Measurements from ENCODE around the gene GCLC.
"Not testable (repeated sequence)": the region's sequence is repeated elsewhere in the genome, so short reads cannot be mapped to it uniquely, and the experiment has no call there.

Gene GCLC

DNA sequence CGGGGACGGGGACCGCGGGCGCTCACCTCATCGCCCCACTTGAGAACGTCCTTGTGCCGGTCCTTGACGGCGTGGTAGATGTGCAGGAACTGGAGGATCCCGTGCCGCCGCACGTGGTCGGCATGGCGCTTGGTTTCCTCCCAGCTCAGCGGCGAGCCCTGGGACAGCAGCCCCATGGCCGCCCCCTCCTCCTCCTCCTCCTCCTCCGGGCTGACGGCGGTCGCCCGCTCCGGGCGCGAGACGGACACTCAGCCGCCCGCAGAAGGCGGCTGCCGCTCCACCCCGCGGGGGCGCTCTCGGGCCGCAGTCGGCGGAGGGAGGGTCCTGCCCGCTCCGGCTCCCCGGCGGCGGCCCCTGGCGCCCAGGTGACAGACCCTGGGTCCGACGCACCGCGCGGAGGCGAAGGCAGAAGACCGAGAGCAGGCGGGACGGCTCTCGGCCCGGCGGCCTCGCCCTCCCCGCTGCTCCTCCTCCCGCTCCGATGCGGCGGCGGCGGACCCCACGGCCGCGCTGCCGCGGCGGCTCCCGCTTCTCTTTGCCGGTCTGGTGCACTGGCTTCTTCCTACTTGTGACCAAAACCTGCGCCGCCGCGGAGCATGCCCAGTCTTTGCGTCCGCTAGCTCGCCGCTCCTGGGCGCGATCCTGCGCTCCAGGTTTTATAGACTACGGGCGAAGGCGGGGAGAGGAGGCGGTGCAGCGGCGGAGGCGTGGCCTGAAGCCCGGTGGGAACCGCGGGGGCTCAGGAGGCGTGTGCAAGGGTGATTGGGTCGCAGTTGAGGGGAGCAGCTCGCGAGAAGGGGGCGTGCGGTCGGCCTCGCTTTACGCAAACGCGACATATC lies at the start of gene GCLC:
TSS of gene GCLC (minus strand) at position 632 of the 839 bp plus-strand sequence. CDS start at position 176, 456 bp downstream.
- DNase-seq: peak; percentile 59 to 82 (median 69)

GRCh38 chr6:53594596-53594995 lies 49.7 kb upstream of the GCLC start:
- no peak for DNase-seq

DNA sequence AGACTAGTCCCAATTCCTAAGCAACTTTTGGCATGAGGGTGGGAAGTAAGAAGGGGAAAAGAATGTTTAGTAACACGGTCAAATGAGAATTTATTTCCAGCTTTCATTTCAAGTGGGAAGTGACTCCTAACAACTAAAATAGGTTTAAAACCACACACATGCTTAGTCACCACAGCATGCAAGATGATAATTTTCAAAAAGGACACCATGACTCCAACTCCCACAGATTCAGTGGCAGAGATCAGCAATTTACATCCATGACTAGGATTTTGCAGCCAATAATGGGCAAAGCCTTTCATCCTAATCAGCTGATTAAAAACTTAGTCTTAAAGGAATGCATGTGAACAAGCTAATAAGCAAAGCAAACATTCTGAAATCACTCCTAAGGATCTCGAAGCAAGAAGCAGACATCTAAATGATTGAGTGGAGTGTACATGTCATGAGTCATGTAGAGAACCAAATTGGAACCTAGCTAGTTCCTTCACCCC lies 48.1 kb upstream of the GCLC start:
- no peak for DNase-seq

DNA sequence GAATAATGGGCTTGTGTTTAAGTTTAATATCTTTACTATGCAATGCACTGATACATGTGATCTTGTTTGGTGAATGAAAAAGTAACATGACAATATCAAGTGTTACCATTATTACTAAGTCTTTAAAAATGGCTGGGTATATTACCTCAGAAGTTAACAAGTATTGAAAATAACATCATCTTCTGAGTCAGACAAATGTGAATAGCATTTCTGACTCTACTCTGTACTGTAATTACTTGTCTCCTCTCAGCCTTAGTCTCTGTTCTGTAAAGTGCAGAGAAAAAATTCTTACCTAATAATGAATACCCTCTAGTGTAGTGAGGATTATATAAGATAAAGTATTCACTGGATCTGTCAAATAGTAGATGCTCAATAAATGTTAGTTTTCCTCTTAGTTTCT lies 47.0 kb upstream of the GCLC start:
- no peak for DNase-seq

DNA sequence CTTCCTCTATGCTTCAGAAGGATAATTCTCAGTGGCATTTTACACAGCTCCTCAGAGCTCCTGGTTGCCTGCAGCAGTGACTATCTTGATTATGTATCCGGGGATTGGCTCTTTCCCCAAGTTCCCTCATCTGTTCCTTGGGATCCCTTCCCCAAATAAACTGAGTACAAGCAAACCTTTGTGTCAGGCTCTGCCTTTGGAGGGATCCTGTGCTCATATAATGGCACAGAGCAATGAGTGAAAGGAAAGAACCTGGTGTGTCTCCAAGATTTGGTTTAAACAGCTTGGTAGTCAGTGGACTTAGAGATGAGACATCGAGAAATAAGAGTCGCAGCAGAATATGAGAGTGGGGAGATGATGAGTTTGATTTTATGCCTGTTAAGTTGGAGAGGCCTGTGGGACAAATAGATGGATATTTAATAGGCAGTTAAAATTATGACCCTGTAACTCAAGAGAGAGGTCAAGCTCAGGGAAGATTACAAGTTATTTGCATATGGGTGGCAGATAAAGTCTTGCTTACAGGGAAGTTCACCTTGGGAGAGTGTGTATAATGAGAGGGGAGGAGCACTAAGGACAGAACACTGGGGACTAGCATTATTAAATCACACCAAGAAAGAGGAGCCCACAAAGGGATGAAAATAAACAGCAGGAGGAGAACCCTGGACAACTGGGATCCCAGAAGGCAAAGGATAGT lies 44.1 kb upstream of the GCLC start:
- no peak for DNase-seq

DNA sequence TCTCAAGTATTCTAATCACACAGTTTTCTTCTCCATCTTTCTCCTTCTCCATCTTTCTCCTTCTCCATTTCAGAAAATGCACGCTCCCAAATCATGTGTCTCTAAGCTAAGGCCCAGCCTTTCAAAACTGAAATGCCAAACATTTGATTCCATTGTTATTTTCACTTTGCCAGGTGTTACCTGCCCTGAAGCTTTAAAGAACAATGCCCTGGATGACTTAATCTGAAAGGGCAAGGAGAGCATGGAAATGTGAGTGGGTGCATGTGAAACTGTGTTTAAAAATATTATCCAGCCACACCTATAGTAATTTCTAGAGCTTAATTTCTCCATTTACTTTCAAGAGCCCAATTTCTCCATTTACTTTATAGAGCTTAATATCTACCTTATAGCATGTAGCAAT lies 42.4 kb upstream of the GCLC start:
- DNase-seq: no peak

DNA sequence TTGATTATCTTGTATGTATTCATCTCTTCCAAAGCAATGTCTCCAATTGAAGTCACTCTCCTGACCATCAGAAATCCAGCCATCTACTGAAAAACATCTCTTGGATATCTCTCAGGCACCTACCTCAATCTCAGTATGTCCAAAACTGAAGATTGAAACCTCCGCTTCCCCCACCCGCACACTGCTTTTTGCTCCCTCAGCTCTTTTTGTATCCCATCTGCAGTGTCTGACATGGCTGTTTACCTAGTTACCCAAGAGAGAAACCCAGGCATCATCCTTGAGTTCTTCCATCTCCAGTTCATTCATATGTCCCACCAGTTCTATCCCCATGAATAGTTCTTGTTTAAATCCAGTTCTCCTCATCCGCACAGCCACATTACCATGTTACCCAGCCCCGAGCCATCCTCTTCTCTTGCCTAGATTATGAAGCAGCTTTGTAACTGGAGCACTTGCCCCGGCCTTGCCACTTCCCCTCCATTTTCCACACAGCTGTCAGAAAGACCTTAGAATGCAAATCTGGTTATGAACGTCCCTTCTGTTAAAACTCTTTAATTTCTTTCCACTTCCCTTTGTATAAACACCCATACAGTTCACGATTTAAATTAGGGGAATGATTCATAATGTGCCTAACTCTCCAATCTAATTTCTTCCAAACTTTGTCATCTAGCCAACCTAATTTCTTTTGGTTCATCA lies 40.5 kb upstream of the GCLC start:
- DNase-seq: no peak

DNA sequence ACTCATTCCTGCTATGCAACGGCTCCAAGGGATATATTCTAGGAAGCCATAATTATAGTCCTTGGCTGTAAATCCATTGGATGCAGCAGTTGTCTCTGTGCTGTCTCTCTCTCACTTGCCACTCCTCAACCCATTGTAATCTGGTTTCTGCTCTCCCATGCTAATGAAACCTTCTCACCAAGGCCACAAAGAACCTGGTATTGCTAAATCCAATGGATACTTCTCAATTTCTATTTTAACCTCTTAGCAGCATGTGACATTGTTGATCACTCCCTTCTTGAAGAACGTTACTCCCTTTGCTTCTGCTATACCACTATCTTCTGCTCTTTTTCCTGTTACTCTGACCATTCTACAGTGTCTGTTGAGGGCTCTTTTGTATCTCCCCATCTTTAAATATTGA lies 39.8 kb upstream of the GCLC start:
- DNase-seq: no peak

GRCh38 chr6:53583451-53583850 lies 38.5 kb upstream of the GCLC start:
- no peak for DNase-seq

DNA sequence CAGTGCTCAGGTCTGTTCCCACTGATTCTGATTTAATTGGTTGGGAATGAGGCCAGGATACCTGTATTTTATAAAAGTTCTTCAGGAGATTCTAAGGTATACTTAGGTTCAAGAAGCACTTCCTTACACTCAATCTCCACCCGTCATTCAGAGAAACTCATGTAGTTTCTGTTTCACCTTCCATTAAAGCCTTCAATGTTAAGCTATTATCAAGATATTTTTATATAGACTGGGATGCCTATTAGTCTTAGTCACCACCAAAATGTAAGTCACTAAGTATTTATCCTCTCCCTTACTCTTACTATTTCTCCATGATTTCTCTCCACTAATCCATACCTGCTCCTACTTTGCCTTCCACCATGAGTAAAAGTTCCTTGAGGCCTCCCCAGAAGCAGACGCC lies 38.1 kb upstream of the GCLC start:
- DNase-seq: no peak

- no peak for DNase-seq
Measured at GRCh38 chr6:53581856-53582255, 37.0 kb upstream of the GCLC start.

DNA sequence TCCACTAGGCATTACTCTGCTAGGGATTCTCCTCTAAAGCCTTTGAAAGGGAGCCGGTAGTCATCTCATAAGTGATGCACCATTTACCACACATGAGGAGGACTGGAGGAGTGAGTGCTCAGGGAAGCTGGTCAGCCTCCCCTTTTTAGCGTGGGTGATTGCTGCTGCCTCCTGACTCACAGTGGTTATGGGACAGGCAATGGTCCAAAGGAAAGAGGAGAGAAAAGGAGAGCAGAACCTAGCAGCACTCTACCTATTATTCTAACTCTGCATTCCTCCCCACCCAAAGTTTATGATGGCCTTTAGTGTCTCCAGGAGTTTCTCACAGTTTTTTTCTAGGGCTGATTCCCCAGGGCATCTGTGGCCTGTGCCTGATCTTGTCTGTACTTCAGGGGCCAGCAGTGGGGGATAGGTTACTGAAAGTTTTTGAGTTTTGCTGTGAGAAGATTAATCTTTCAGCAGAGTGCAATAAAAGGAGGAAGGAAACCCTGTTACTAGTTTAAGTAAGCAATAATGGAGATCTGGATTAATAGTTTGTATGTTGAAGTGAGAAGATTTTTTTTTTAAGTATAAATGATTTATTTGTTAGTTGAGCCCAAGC lies 36.4 kb upstream of the GCLC start:
- DNase-seq: no peak

DNA sequence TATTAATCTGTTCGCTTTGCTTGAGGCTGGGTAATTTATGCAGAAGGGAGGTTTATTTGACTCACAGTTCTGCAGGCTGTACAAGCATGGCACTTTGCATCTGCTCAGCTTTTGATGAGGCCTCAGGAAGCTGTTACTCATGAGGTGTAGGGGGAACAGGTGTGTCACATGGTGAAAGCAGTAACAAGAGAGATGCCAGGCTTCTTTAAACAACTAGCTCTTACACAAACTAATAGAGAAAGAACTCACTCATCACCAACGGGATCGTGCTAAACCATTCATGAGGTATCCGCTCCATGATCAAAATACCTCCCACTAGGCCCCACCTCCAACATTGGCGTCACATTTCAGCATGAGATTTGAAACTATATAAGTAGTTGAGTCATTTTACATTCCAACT lies 34.4 kb upstream of the GCLC start:
- no peak for DNase-seq

GRCh38 chr6:53578371-53578770 lies 33.5 kb upstream of the GCLC start:
- no peak for DNase-seq

GRCh38 chr6:53573299-53573698 lies 28.4 kb upstream of the GCLC start:
- DNase-seq: no peak

DNA sequence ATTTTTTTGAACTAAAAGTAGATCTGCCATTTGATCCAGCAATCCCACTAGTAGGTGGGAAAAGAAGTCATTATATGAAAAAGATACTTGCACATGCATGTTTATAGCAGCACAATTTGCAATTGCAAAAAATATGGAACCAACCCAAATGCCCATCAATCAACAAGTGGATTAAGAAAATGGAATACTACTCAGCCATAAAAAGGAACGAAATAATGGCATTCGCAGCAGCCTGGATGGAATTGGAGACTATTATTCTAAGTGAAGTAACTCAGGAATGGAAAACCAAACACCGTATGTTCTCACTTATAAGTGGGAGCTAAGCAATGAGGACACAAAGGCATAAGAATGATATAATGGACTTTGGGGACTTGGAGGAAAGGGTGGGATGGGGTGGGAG lies 27.5 kb upstream of the GCLC start:
- DNase-seq: not testable (repeated sequence)

GRCh38 chr6:53568776-53569616 lies 24.1 kb upstream of the GCLC start:
- DNase-seq: no peak

DNA sequence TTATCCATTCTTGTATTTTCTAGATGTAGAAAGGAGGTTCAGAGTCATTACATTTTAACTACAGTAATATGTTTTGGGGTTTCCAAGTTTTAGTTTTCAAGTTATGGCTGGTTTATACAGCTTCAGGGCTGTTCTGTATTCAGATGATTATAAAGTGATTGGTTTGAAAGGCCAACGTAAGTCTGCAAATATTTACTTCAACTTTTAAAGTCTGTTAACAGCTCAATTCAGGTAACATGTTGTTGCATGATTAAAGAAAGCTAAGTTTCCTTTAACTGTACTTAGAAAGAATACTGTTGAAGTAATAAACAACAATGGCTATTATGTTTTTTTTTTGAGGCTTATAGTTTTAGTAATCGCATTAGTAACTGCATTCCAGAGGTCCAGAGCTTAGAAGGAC lies 22.8 kb upstream of the GCLC start:
- no peak for DNase-seq

DNA sequence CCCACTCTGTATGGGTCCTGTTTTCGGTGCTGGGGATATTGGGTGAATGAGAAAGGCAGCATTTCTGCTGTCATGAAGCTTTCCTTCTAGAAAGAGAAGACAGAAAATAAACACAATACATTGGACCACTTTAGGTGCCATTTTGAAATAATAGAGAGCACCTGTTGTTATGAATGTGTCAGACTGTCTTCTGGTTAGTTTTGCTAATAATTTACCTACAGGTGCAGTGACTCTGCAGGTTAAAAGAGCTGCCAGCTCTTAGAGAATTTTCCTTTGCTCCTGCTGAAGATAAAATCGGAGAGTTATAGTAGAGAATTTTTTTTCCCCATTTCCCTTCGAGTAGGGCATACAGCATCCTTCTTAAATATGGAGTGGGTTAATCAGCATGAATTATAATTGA lies 21.9 kb upstream of the GCLC start:
- no peak for DNase-seq

- no peak for DNase-seq
Measured at GRCh38 chr6:53565886-53566285, 21.0 kb upstream of the GCLC start.

DNA sequence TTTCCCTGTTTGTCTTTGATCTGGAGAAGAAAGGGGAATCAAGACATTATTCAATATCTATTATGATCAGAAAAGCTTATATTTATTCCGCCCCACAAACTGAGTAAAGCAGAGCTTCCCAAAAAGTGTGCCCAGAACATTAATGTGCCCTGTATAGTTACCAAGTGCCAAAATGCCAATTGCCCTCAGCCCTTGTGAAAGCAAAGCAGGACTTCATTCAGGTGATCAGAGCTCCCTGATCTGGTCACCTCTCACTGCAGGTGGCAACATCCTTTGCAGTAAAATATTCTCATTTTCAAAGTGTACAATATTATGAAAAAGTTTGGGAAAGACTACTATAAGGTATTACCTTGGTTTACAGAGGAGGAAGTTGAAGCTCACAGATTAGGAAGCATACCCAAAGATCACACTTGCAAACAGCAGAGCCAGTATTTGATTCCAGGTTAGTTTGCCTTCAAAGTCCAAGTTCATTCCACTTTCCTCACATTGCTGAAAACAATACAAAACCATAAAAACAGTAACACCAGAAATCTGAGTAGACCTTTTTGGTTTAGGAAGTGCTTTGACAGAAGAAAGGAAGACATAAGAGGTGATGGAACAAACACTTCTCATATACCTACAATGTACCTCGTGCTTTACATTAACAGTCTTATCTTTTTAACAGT lies 19.6 kb upstream of the GCLC start:
- no peak for DNase-seq

All from activated naive CD4-positive, alpha-beta T cell (primary cell).